ENCODE data around the gene MGLL.

The MGLL gene

GRCh38 chr3:127718245-127718915, 103.9 kb downstream of the MGLL start:
- H3K9ac ChIP-seq (ENCODE audit: low read depth, low read length): no peak overlapping the region
- H3K27me3 ChIP-seq (ENCODE audit: control insufficient read depth, insufficient read depth, low read length): no peaks in the 10 kb centered on the region
- no peaks in the 10 kb centered on the region for H3K9me3 ChIP-seq (ENCODE audit: control insufficient read depth, insufficient read depth, low read length)
- no peaks in the 10 kb centered on the region for H3K4me1 ChIP-seq (ENCODE audit: control insufficient read depth, insufficient read depth, low read length)
- no peak overlapping the region for H3K4me3 ChIP-seq (ENCODE audit: low read depth, low read length)
- H3K36me3 ChIP-seq (ENCODE audit: control insufficient read depth, insufficient read depth, low read length): no peaks in the 10 kb centered on the region

DNA sequence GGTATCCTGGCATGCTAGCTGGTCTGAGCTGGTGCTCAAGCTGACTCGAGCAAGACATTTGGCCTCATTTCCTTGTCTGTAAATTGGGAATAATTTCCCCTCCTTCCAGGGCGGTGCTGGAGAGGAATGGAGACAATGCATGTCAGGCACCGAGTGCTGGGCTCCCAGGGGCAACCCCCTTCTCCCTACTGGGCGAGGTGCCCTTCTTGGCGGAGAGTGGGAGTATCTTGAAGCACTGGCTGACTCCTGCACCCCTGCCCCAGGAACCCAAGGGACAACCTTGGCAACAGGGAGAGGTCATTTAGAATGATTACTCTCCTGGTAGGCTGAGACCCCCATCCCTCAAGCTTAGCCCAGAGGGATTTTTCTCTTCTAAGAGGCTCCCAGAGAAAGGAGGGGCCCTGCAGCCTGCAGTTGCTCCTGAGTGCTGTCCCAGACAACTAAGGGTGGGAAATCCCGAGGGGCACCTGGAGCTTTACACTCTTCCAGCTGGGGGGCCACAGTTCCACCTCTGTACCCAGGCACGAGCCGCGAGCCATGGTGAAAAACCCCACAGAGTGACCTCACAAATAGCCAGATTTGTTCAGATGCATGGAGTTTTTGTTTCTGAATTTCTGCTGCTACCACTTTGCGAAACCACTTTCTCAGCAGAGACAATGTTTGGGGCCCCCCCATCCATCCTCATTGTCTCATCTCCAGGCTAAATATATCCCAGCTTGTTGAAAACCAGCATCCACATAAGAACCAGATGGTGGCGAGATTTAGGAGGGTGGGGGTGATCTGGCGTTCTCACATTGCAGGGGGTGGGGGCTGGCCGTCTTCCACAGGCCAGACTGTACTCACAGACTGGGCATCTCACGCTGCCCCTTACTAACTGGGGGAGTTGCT, 104.7 kb downstream of the MGLL start:
- Histone ChIP-seq H3K9me3 (ENCODE audit: control insufficient read depth, insufficient read depth, low read length) (no peaks in the 10 kb centered on the region), H3K27me3 (ENCODE audit: control insufficient read depth, insufficient read depth, low read length) (no peaks in the 10 kb centered on the region), H3K9ac (ENCODE audit: low read depth, low read length) (no peak overlapping the region), H3K4me1 (ENCODE audit: control insufficient read depth, insufficient read depth, low read length) (no peaks in the 10 kb centered on the region), H3K36me3 (ENCODE audit: control insufficient read depth, insufficient read depth, low read length) (no peaks in the 10 kb centered on the region), H3K4me3 (ENCODE audit: low read depth, low read length) (no peak overlapping the region)

- H3K9me3 ChIP-seq (ENCODE audit: control insufficient read depth, insufficient read depth, low read length): no peaks in the 10 kb centered on the region
- H3K9ac ChIP-seq (ENCODE audit: low read depth, low read length): no peak overlapping the region
- H3K27me3 ChIP-seq (ENCODE audit: control insufficient read depth, insufficient read depth, low read length): no peaks in the 10 kb centered on the region
- H3K36me3 ChIP-seq (ENCODE audit: control insufficient read depth, insufficient read depth, low read length): no peaks in the 10 kb centered on the region
- no peak overlapping the region for H3K4me3 ChIP-seq (ENCODE audit: low read depth, low read length)
- H3K4me1 ChIP-seq (ENCODE audit: control insufficient read depth, insufficient read depth, low read length): peaks cover under 1% of the 10 kb centered on the region
Observed at GRCh38 chr3:127716384-127716783, 105.9 kb downstream of the MGLL start.

GRCh38 chr3:127715532-127715931, 106.8 kb downstream of the MGLL start:
- H3K36me3 ChIP-seq (ENCODE audit: control insufficient read depth, insufficient read depth, low read length): no peaks in the 10 kb centered on the region
- no peaks in the 10 kb centered on the region for H3K27me3 ChIP-seq (ENCODE audit: control insufficient read depth, insufficient read depth, low read length)
- no peak overlapping the region for H3K9ac ChIP-seq (ENCODE audit: low read depth, low read length)
- no peaks in the 10 kb centered on the region for H3K9me3 ChIP-seq (ENCODE audit: control insufficient read depth, insufficient read depth, low read length)
- H3K4me1 ChIP-seq (ENCODE audit: control insufficient read depth, insufficient read depth, low read length): peaks cover 2% of the 10 kb centered on the region
- H3K4me3 ChIP-seq (ENCODE audit: low read depth, low read length): no peak overlapping the region

DNA sequence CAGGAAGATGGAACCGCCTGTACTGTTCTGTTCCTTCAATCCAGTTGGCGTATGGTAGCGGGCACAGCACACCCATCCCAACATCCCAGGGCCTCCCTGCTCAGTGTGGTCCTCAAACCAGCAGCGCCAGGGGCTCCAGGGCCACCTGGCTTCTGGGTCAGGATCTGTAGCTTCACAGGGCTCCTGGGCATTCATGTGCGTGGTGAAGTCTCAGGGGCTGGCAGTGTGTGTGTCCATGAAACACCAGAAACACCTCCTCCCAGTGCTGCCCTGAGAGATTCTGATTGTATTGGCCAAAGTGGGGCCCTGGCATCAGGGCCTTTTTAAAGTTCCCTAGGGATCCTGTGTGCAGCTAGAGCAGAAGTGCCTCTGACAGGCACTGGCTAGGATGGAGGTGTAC, 107.4 kb downstream of the MGLL start:
- no peaks in the 10 kb centered on the region for H3K9me3 ChIP-seq (ENCODE audit: control insufficient read depth, insufficient read depth, low read length)
- H3K4me1 ChIP-seq (ENCODE audit: control insufficient read depth, insufficient read depth, low read length): peaks cover 2% of the 10 kb centered on the region
- no peaks in the 10 kb centered on the region for H3K36me3 ChIP-seq (ENCODE audit: control insufficient read depth, insufficient read depth, low read length)
- H3K4me3 ChIP-seq (ENCODE audit: low read depth, low read length): no peak overlapping the region
- H3K27me3 ChIP-seq (ENCODE audit: control insufficient read depth, insufficient read depth, low read length): no peaks in the 10 kb centered on the region
- H3K9ac ChIP-seq (ENCODE audit: low read depth, low read length): no peak overlapping the region

DNA sequence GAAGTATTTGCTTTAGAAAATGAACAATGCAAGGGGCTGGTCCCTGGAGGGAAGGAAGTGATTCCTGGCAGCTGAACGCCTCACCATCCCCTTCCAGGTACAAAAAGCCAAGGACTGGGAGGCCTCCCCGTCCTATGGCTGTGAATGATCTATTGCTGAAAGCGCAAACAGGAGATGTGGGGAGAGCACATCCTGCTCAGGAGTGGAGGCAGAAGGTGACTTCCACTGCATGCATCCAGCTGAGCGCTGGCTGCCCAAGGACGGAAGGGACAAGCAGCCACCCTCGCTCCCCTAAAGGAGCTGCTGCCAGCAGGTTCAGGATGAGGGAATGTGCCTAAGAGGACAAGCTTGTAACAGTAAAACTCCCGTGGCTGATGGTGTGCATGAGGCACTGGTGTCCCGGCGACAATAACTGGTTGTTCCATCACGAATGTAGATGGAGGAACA, 108.2 kb downstream of the MGLL start:
- Histone ChIP-seq H3K4me3 (ENCODE audit: low read depth, low read length) (no peak overlapping the region), H3K9me3 (ENCODE audit: control insufficient read depth, insufficient read depth, low read length) (no peaks in the 10 kb centered on the region), H3K36me3 (ENCODE audit: control insufficient read depth, insufficient read depth, low read length) (no peaks in the 10 kb centered on the region), H3K4me1 (ENCODE audit: control insufficient read depth, insufficient read depth, low read length) (peaks cover 2% of the 10 kb centered on the region), H3K27me3 (ENCODE audit: control insufficient read depth, insufficient read depth, low read length) (no peaks in the 10 kb centered on the region), H3K9ac (ENCODE audit: low read depth, low read length) (no peak overlapping the region)

- Histone ChIP-seq H3K9ac (ENCODE audit: low read depth, low read length) (no peak overlapping the region), H3K9me3 (ENCODE audit: control insufficient read depth, insufficient read depth, low read length) (no peaks in the 10 kb centered on the region), H3K36me3 (ENCODE audit: control insufficient read depth, insufficient read depth, low read length) (no peaks in the 10 kb centered on the region), H3K4me3 (ENCODE audit: low read depth, low read length) (no peak overlapping the region), H3K4me1 (ENCODE audit: control insufficient read depth, insufficient read depth, low read length) (peaks cover 2% of the 10 kb centered on the region), H3K27me3 (ENCODE audit: control insufficient read depth, insufficient read depth, low read length) (no peaks in the 10 kb centered on the region)
Observed at GRCh38 chr3:127712881-127713771, 109.2 kb downstream of the MGLL start.

DNA sequence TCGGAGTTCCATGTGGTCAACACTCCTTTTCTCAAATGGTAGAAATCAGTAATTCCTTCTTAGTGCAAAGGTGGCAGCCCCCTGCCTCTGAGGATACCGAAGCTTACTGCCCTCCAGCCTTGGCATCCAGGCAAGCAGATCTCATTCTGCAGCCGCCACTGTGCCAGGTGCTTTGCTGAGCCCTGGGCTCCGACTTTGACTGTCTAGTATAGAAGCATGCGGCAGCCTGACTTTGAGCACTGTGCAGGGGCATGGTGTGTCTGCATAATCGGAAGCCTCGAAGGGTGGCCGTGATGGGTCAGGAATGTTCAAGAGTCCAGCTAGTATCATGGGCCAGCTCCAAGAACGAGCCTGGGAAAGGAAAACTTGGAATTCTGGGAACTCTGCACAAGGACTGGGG, 109.9 kb downstream of the MGLL start:
- no peaks in the 10 kb centered on the region for H3K9me3 ChIP-seq (ENCODE audit: control insufficient read depth, insufficient read depth, low read length)
- H3K36me3 ChIP-seq (ENCODE audit: control insufficient read depth, insufficient read depth, low read length): no peaks in the 10 kb centered on the region
- H3K4me3 ChIP-seq (ENCODE audit: low read depth, low read length): no peak overlapping the region
- no peaks in the 10 kb centered on the region for H3K27me3 ChIP-seq (ENCODE audit: control insufficient read depth, insufficient read depth, low read length)
- peaks cover 2% of the 10 kb centered on the region for H3K4me1 ChIP-seq (ENCODE audit: control insufficient read depth, insufficient read depth, low read length)
- H3K9ac ChIP-seq (ENCODE audit: low read depth, low read length): no peak overlapping the region

DNA sequence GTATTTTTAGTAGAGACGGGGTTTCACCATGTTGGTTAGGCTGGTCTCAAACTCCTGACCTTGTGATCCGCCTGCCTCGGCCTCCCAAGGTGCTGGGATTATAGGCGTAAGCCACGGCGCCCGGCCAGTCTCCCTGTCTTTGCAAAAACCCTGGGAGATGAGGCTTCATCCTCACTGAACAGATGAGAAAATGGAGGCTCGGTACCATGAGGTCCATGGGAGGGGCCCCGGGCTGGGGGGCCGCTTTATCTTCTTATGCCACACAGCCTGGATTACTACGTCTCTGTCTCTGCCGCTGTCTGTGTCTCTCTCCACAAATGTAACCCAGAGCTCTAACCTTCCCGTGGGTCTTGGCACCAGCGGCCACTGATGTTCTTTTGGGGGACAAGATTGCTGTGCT, 110.4 kb downstream of the MGLL start:
- no peaks in the 10 kb centered on the region for H3K9me3 ChIP-seq (ENCODE audit: control insufficient read depth, insufficient read depth, low read length)
- no peak overlapping the region for H3K9ac ChIP-seq (ENCODE audit: low read depth, low read length)
- no peak overlapping the region for H3K4me3 ChIP-seq (ENCODE audit: low read depth, low read length)
- H3K27me3 ChIP-seq (ENCODE audit: control insufficient read depth, insufficient read depth, low read length): no peaks in the 10 kb centered on the region
- H3K4me1 ChIP-seq (ENCODE audit: control insufficient read depth, insufficient read depth, low read length): peaks cover 2% of the 10 kb centered on the region
- no peaks in the 10 kb centered on the region for H3K36me3 ChIP-seq (ENCODE audit: control insufficient read depth, insufficient read depth, low read length)

DNA sequence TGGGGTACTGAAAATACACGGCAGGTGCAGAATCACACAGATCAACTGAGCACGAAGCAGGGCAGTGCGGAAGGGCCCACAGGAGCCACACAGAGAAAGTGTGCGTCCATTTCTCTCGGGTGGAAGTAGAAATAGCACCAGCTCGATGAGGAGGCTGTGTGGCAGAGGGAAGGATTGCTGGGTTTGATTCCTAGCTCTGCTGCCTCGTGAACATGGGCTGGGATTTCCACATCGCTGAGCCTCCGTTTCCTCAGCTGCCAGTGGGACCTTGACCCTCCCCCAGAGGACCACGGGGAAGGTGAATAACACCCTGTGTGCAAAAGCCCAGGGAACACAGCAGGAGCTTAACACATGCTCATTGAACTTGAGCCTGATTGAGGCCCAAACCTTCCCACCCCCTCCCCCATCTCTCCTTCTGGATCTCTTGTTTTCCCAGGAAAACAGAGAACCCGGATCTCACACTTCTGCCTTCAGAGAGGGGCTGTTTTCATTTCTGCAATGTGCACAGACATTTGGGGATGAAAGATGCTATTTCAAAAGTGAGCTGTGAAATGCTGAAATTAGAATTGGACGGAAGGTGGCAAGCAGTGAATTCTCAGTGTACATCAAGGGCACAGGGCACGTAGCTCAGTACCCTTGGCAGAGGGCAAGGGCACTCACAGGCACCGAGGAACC, 111.2 kb downstream of the MGLL start:
- no peaks in the 10 kb centered on the region for H3K27me3 ChIP-seq (ENCODE audit: control insufficient read depth, insufficient read depth, low read length)
- H3K4me3 ChIP-seq (ENCODE audit: low read depth, low read length): no peak overlapping the region
- no peaks in the 10 kb centered on the region for H3K9me3 ChIP-seq (ENCODE audit: control insufficient read depth, insufficient read depth, low read length)
- H3K36me3 ChIP-seq (ENCODE audit: control insufficient read depth, insufficient read depth, low read length): no peaks in the 10 kb centered on the region
- H3K9ac ChIP-seq (ENCODE audit: low read depth, low read length): no peak overlapping the region
- peaks cover 2% of the 10 kb centered on the region for H3K4me1 ChIP-seq (ENCODE audit: control insufficient read depth, insufficient read depth, low read length)

Measured in iPS-15b (cell line).